Mucosa of descending colon (tissue), 3 donors: ENCODE data around the gene ROGDI. TPM values are rescaled to one million over a fixed set of nuclear protein-coding genes. Genes with fewer than 3 reads are reported as not detected.

Experiments
- ATAC-seq: fragments of 200-7000 bp; cut with Tn5 transposase; one replicate; pipeline ENCODE4 v1.9.1; 2020; ENCODE audit warnings: mild to moderate bottlenecking, moderate library complexity
- DNase-seq, 3 donors: peaks; one replicate each; pipeline ENCODE4 v3.0.0-alpha.2; 2020
- H3K36me3 ChIP-seq: fragments of 200-600 bp; one replicate; pipeline ENCODE4 v1.8.0; 2021; ENCODE audit warnings: low read depth, mild to moderate bottlenecking
- H3K4me1 ChIP-seq: fragments of 200-600 bp; one replicate; pipeline ENCODE4 v1.8.0; 2021; ENCODE audit warnings: low read depth, mild to moderate bottlenecking
- H3K4me3 ChIP-seq: fragments of 200-600 bp; one replicate; pipeline ENCODE4 v1.8.0; 2021; ENCODE audit warnings: mild to moderate bottlenecking
- H3K9me3 ChIP-seq: fragments of 200-600 bp; one replicate; pipeline ENCODE4 v1.8.0; 2021; ENCODE audit warnings: mild to moderate bottlenecking
- intact Hi-C, 2 donors: fragments of 100-400 bp; cut with DNase I in 1 of 2; cut with micrococcal nuclease in 1 of 2; formaldehyde crosslinking; loops; one replicate each; pipeline versions ENCODE4 v1.11.0 to v1.11.1; 2022; cut with DNase I, micrococcal nuclease
- total RNA-seq, 3 donors: library from RNA; stranded (reverse); fragmentation: NEBNext Ultra II Directional in 2 of 3; extraction: Animal tissue kit (Norgen Biotek cat#: 25700) in 2 of 3; gene quantifications; one replicate each; pipeline versions ENCODE4 v1.2.1 to v1.2.4, GENCODE V29; 2021 to 2023
- TF ChIP-seq, protein P1 (sequence below): fragments of 200-600 bp; IDR thresholded peaks from one replicate; pipeline ENCODE4 v1.8.0; 2022; ENCODE audit warnings: antibody characterized with exemption, mild to moderate bottlenecking
- donor health status: DM: no; HTN: no; CAD: no; lungs with moderate emphysema.
- donor health status: DM: no; HTN: no; CAD: no.
- donor health status: DM: no; HTN: yes; CAD: no.

The ROGDI gene
- total RNA-seq, 3 donors from 2014 or later: 18.5 to 40.6 (median 31.7) TPM

DNA sequence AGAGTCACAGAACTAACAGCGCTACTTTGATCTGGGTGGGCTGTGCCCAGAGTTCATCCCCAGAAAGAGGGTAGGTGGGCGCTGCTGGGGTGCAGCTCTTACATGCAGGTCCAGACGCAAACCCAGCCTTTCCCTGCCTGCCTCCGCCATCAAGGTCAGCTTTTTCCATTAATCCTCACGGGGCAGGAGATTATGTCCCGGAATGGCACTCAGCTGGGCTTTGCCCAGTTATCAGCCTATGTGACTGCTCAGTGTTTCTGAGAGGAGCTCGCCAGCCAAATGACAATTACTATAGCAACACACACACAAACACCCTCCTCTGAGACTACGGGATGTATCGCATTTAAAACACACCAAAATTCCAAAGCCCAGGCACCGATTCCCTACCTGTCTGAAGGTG is 24.5 kb upstream of the ROGDI start:
- peak; percentile 13 for ATAC-seq

GRCh38 chr16:4826526-4826925 is 24.1 kb upstream of the ROGDI start:
- peaks cover 12% of the 10 kb centered on the region for H3K4me1 ChIP-seq
- peaks cover 11% of the 10 kb centered on the region for H3K36me3 ChIP-seq
- intact Hi-C loops: no loop called here
- no peak for ATAC-seq
- no peaks in the 10 kb centered on the region for H3K9me3 ChIP-seq
- no peak for DNase-seq
- no peak overlapping the region for H3K4me3 ChIP-seq
- TF ChIP-seq, protein P1, sequence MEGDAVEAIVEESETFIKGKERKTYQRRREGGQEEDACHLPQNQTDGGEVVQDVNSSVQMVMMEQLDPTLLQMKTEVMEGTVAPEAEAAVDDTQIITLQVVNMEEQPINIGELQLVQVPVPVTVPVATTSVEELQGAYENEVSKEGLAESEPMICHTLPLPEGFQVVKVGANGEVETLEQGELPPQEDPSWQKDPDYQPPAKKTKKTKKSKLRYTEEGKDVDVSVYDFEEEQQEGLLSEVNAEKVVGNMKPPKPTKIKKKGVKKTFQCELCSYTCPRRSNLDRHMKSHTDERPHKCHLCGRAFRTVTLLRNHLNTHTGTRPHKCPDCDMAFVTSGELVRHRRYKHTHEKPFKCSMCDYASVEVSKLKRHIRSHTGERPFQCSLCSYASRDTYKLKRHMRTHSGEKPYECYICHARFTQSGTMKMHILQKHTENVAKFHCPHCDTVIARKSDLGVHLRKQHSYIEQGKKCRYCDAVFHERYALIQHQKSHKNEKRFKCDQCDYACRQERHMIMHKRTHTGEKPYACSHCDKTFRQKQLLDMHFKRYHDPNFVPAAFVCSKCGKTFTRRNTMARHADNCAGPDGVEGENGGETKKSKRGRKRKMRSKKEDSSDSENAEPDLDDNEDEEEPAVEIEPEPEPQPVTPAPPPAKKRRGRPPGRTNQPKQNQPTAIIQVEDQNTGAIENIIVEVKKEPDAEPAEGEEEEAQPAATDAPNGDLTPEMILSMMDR: no peak

More for the DNA sequence above, 24.5 kb upstream of the ROGDI start:
- Histone ChIP-seq H3K4me3 (no peak overlapping the region), H3K9me3 (no peaks in the 10 kb centered on the region), H3K4me1 (peaks cover 12% of the 10 kb centered on the region), H3K36me3 (peaks cover 11% of the 10 kb centered on the region)
- DNase-seq: no peak
- TF ChIP-seq, protein P1: no peak
- intact Hi-C loops: no loop called here

- no peak for ATAC-seq
- peaks cover 12% of the 10 kb centered on the region for H3K4me1 ChIP-seq
- H3K9me3 ChIP-seq: no peaks in the 10 kb centered on the region
- peaks cover 11% of the 10 kb centered on the region for H3K36me3 ChIP-seq
- DNase-seq: no peak
- H3K4me3 ChIP-seq: no peak overlapping the region
- intact Hi-C loops: no loop called here
- TF ChIP-seq, protein P1: no peak
Measured at GRCh38 chr16:4825196-4825595, 22.8 kb upstream of the ROGDI start.

DNA sequence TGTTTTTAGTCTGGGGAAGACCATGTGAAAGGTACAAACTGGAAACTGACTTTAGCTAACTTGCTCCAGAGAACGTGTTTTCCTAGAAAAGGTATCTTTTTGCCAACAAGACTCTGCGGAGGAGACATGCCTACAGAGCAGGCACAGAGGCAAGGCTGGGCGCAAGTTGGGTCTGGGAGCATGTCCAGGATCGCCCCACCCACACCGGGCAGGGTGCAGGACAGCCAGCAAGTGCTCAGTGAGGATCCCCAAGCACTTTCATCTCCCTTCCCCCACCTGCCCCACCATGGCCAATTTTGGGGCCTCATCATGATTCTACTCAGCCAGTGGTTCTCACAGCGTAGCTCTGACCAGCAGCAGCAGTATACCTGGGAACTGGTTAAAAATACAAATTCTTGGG is 18.2 kb upstream of the ROGDI start:
- Histone ChIP-seq H3K4me1 (no peaks in the 10 kb centered on the region), H3K9me3 (no peaks in the 10 kb centered on the region), H3K36me3 (peaks cover 3% of the 10 kb centered on the region), H3K4me3 (no peak overlapping the region)
- TF ChIP-seq, protein P1: no peak
- DNase-seq: no peak
- intact Hi-C loops: no loop called here
- ATAC-seq: no peak

DNA sequence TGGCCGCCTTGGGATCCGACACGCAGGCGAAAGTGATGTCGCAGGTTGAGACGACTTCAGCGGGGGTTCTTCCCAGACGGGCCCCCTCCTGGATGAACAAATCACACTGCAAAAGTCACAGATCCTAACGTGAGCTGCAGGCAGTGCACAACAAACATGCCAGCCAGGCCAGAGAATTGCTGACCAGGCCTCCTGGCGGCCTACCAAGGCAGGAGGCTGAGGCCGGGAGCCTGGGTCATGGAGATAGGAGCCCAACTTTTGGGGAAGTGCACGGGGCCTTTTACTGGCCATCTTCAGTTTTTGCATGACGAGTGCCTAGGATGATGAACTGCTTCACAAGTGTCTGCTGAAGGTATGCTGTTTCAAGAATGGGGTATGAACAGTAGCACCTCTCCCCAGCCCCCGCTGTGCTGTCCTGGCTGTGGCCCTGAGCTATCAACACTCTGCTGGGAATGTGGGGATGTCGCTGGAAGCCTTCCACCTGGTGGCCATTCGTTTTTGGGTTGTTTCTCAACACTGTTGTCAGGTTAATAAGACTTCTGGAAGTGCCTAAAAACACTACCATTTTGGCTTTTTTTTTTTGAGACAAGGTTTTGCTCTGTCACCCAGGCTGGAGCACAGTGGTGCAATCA is 12.2 kb upstream of the ROGDI start:
- H3K4me3 ChIP-seq: no peak overlapping the region
- TF ChIP-seq, protein P1: no peak
- intact Hi-C loops: no loop called here
- no peaks in the 10 kb centered on the region for H3K4me1 ChIP-seq
- no peaks in the 10 kb centered on the region for H3K9me3 ChIP-seq
- ATAC-seq: no peak
- DNase-seq: no peak
- no peaks in the 10 kb centered on the region for H3K36me3 ChIP-seq

DNA sequence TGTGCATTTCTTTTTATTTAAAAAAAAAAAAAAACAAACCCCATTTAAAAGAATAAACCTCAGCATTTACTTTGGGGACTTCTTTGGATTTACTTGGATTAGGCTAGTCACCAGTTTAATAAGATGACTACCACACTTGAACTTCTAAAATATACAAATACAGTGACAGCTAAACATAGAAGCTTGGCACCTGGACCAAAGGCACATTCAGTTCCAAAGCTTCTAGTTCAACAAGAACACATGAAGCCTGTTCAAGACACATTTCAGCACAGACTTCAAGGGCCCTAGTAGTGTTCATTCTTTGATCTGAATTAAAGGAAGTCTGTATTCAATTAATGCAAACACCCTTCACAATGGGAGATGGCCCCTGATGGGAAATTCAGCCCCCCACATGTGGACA is 11.6 kb upstream of the ROGDI start:
- Histone ChIP-seq H3K36me3 (no peaks in the 10 kb centered on the region), H3K4me3 (no peak overlapping the region), H3K9me3 (no peaks in the 10 kb centered on the region), H3K4me1 (no peaks in the 10 kb centered on the region)
- intact Hi-C loops: no loop called here
- TF ChIP-seq, protein P1: no peak
- no peak for DNase-seq
- ATAC-seq: no peak
